ENCODE data around the gene VDR.

VDR gene

GRCh38 chr12:47867495-47867941, 37.3 kb downstream of the VDR start:
- DNase-seq = no peak

GRCh38 chr12:47864646-47865235, 40.1 kb downstream of the VDR start:
- no peak for DNase-seq

GRCh38 chr12:47863985-47864384, 40.8 kb downstream of the VDR start:
- DNase-seq = no peak

- DNase-seq = no peak
Measured at GRCh38 chr12:47863467-47863866, 41.3 kb downstream of the VDR start.

GRCh38 chr12:47862881-47863280, 41.9 kb downstream of the VDR start:
- DNase-seq = no peak

- DNase-seq = no peak
Measured at GRCh38 chr12:47862167-47862750, 42.5 kb downstream of the VDR start.

GRCh38 chr12:47860873-47861272, 43.9 kb downstream of the VDR start:
- no peak for DNase-seq

- DNase-seq = no peak
Measured at GRCh38 chr12:47860279-47860841, 44.4 kb downstream of the VDR start.

GRCh38 chr12:47858511-47859266, 46.1 kb downstream of the VDR start:
- DNase-seq = no peak

GRCh38 chr12:47856721-47857575, 47.8 kb downstream of the VDR start:
- no peak for DNase-seq

GRCh38 chr12:47856094-47856493, 48.7 kb downstream of the VDR start:
- DNase-seq = no peak

GRCh38 chr12:47855502-47855901, 49.3 kb downstream of the VDR start:
- DNase-seq = no peak

GRCh38 chr12:47854531-47854930, 50.3 kb downstream of the VDR start:
- no peak for DNase-seq

- no peak for DNase-seq
Measured at GRCh38 chr12:47852096-47852571, 52.7 kb downstream of the VDR start.

- DNase-seq = no peak
Measured at GRCh38 chr12:47851303-47851952, 53.4 kb downstream of the VDR start.

GRCh38 chr12:47850153-47851084, 54.4 kb downstream of the VDR start:
- DNase-seq = no peak

GRCh38 chr12:47849261-47849660, 55.5 kb downstream of the VDR start:
- no peak for DNase-seq

- DNase-seq = no peak
Measured at GRCh38 chr12:47848853-47849252, 55.9 kb downstream of the VDR start.

GRCh38 chr12:47846294-47846996, 58.3 kb downstream of the VDR start:
- no peak for DNase-seq

- no peak for DNase-seq
Measured at GRCh38 chr12:47845081-47845480, 59.7 kb downstream of the VDR start.

All from SHP77 treated with DMSO at 0.1 percent for 48 hours (cell line).